ENCODE results near the gene PPP1R3F. TPM values are rescaled to one million over a fixed set of nuclear protein-coding genes. Genes with fewer than 3 reads are reported as not detected.

PPP1R3F gene, protein sequence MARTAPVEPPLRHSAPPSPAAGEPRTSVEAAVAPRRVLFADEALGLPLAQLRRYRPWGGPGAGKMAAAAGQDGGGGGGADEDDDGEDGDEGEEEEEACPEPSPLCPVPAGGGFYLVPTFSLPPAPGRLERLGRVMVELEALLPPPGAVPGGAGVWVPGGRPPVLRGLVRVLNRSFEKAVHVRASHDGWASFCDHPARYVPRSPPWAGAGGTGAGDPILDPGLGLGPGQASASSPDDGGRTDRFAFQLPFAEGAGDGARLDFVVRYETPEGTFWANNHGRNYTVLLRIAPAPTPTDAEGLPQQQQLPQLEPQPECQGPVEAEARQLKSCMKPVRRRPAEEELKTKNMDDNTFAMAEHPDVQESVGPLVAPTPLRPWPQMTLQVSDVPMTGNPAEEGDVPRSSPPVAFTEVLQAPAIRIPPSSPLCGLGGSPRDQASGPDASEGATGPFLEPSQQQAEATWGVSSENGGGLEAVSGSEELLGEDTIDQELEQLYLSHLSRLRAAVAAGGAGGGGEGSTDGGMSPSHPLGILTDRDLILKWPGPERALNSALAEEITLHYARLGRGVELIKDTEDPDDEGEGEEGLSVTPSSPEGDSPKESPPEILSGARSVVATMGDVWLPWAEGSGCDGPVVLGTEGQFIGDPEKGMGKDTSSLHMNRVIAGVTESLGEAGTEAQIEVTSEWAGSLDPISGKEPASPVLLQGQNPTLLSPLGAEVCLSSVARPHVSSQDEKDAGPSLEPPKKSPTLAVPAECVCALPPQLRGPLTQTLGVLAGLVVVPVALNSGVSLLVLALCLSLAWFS
- total RNA-seq, result 6.5 and 6.9 TPM in 2 replicates

GRCh38 chrX:49269767-49270248 lies at the start of gene PPP1R3F:
Gene PPP1R3F, plus strand, starts transcription at chrX:49269793. Its CDS starts 77 bp downstream, at chrX:49269870.
- peaks cover 12% of the 10 kb centered on the region for H3K36me3 Mint-ChIP-seq (ENCODE audit: low read depth)
- peak within 1 kb of the TSS; percentile 91 for H3K4me3 Mint-ChIP-seq
- H3K9me3 Mint-ChIP-seq, result no peaks in the 10 kb centered on the region
- H3K4me1 Mint-ChIP-seq (ENCODE audit: low read depth), result peaks cover 60% of the 10 kb centered on the region
- H3K27me3 Mint-ChIP-seq (ENCODE audit: insufficient read depth), result no peaks in the 10 kb centered on the region
- intact Hi-C loops (cut with micrococcal nuclease), result loop anchor here (1.0 to 10.0 kb wide), 14 partner anchors 35 to 533 kb away; partner anchors contain the start of genes CCDC22, GPKOW, GRIPAP1 and HDAC6
- DNase-seq (ENCODE audit: low spot score), result no peak
- peak within 1 kb of the TSS; percentile 99 for H3K27ac Mint-ChIP-seq

DNA sequence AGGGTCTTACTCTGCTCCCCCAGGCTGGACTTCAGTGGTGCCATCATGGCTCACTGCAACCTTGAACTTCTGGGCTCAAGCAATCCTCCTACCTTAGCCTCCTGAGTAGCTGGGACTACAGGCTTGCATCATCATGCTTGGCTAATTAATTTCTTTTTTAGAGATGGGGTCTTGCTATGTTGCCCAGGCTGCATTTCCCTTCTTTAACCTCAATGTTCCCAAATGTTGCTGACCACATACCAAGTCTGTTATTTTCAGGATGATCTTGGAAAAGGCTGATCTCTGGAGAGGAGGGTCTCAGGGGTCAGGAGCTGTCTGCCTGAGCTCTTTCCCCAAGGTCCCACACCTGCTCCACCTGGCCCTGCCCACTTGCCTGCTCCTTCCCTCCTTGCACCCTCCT lies 49.5 kb upstream of the PPP1R3F start:
- intact Hi-C loops (cut with micrococcal nuclease), result no loop called here
- Mint-ChIP-seq H3K27me3 (ENCODE audit: insufficient read depth) (peaks cover 7% of the 10 kb centered on the region), H3K4me1 (ENCODE audit: low read depth) (no peaks in the 10 kb centered on the region), H3K36me3 (ENCODE audit: low read depth) (no peaks in the 10 kb centered on the region), H3K4me3 (no peak overlapping the region), H3K9me3 (no peaks in the 10 kb centered on the region), H3K27ac (no peak overlapping the region)
- no peak for DNase-seq (ENCODE audit: low spot score)

GRCh38 chrX:49221868-49222267 lies 47.7 kb upstream of the PPP1R3F start:
- H3K4me3 Mint-ChIP-seq, result no peak overlapping the region
- no peak for DNase-seq (ENCODE audit: low spot score)
- intact Hi-C loops (cut with micrococcal nuclease), result no loop called here
- no peaks in the 10 kb centered on the region for H3K4me1 Mint-ChIP-seq (ENCODE audit: low read depth)
- no peaks in the 10 kb centered on the region for H3K36me3 Mint-ChIP-seq (ENCODE audit: low read depth)
- no peak overlapping the region for H3K27ac Mint-ChIP-seq
- no peaks in the 10 kb centered on the region for H3K9me3 Mint-ChIP-seq
- peaks cover 7% of the 10 kb centered on the region for H3K27me3 Mint-ChIP-seq (ENCODE audit: insufficient read depth)

DNA sequence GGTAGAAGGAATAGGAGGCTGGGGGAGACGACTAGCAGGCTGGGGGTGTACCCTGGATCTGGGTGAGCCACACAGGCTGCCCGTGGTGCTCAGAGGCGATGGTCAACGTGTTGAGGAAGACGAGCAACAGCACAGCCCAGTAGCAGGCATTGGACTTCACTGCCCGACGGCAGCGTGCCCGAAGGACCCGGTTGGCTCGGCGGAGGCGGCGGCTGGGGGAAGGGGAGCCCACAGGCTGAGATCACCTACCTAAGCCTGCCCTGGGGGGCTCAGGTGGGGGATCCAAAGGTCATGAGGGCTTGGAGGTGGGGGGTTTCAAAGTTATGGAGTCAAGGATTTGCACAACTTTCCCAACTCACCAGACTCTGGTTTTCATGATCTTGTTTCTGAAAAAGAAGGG lies 43.7 kb upstream of the PPP1R3F start:
- Mint-ChIP-seq H3K9me3 (no peaks in the 10 kb centered on the region), H3K27me3 (ENCODE audit: insufficient read depth) (peaks cover 10% of the 10 kb centered on the region), H3K4me1 (ENCODE audit: low read depth) (peaks cover 5% of the 10 kb centered on the region), H3K27ac (no peak overlapping the region), H3K36me3 (ENCODE audit: low read depth) (no peaks in the 10 kb centered on the region), H3K4me3 (no peak overlapping the region)
- intact Hi-C loops (cut with micrococcal nuclease), result no loop called here
- no peak for DNase-seq (ENCODE audit: low spot score)

- Mint-ChIP-seq H3K36me3 (ENCODE audit: low read depth) (no peaks in the 10 kb centered on the region), H3K4me3 (no peak overlapping the region)
Measured at GRCh38 chrX:49226946-49227345, 42.6 kb upstream of the PPP1R3F start.

DNA sequence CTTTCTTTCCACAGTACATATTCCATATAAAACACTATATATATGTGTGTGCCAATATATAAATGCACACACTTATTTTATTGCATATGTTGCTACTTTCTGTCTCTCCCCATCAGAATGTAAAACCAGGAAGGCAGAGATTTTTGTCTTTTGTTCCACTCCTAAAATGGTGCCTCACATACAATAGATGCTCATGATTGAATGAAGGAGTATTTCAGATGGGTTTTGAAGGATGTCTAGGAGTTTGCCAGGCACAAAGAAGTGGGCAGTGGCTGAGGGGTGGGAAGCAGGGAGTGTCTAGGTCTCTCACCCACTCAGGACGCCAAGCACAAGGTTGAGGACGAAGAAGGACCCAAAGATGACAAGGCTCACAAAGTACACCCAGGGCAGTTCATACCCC lies 41.9 kb upstream of the PPP1R3F start:
- peaks cover 4% of the 10 kb centered on the region for H3K27me3 Mint-ChIP-seq (ENCODE audit: insufficient read depth)
- DNase-seq (ENCODE audit: low spot score), result no peak
- intact Hi-C loops (cut with micrococcal nuclease), result no loop called here
- H3K4me3 Mint-ChIP-seq, result no peak overlapping the region
- H3K36me3 Mint-ChIP-seq (ENCODE audit: low read depth), result no peaks in the 10 kb centered on the region
- H3K4me1 Mint-ChIP-seq (ENCODE audit: low read depth), result peaks cover 8% of the 10 kb centered on the region
- no peaks in the 10 kb centered on the region for H3K9me3 Mint-ChIP-seq
- H3K27ac Mint-ChIP-seq, result no peak overlapping the region

More at GRCh38 chrX:49226946-49227345, 42.6 kb upstream of the PPP1R3F start:
- Mint-ChIP-seq H3K4me1 (ENCODE audit: low read depth) (peaks cover 5% of the 10 kb centered on the region), H3K27ac (no peak overlapping the region), H3K27me3 (ENCODE audit: insufficient read depth) (peaks cover 5% of the 10 kb centered on the region), H3K9me3 (no peaks in the 10 kb centered on the region)
- DNase-seq (ENCODE audit: low spot score), result no peak
- intact Hi-C loops (cut with micrococcal nuclease), result no loop called here

GRCh38 chrX:49228185-49228584 lies 41.4 kb upstream of the PPP1R3F start:
- intact Hi-C loops (cut with micrococcal nuclease), result no loop called here
- Mint-ChIP-seq H3K27ac (no peak overlapping the region), H3K36me3 (ENCODE audit: low read depth) (no peaks in the 10 kb centered on the region), H3K9me3 (no peaks in the 10 kb centered on the region), H3K4me3 (no peak overlapping the region), H3K27me3 (ENCODE audit: insufficient read depth) (peaks cover 4% of the 10 kb centered on the region), H3K4me1 (ENCODE audit: low read depth) (peaks cover 10% of the 10 kb centered on the region)
- DNase-seq (ENCODE audit: low spot score), result no peak

DNA sequence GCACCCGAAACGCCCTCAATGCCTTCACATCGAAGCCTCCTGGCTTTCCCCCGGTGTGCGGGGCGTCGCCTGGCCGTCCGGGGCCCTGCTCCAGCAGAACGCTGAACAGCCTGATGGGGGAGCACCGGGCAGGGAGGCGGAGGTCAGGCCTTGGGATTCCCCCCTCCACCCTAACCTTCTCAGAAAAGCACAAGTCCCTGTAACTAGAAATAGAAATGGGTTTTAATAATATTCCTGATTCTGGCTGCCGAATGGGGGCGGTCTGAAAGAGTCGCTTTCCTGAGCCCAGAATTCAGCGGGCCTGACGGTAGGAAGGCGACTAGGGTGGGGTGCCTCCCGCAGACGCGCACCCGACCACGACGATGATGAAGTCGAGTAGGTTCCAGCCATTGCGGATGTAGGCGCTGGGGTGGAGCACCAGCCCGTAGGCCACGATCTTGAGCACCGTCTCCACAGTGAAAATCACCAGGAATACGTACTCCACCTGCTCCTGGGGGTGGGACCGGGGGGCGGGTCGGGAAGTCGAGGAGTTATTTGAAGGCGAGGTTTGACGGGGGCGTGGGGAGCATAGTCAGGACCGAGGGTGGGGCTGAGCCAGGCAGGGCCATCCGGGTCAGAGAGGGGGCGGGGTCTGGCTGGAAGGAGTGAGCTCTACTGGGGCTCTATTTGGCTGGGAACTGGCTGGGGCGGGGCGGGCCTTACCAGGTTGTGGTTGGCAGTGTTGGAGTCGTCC lies 38.9 kb upstream of the PPP1R3F start:
- peak; percentile 53 for DNase-seq (ENCODE audit: low spot score)
- intact Hi-C loops (cut with micrococcal nuclease), result loop anchor here (1.0 kb wide), 1 partner anchor 30 kb away; the partner anchor contains the start of gene SYP
- Mint-ChIP-seq H3K4me3 (peak overlapping the region; percentile 60), H3K27ac (peak overlapping the region; percentile 79), H3K27me3 (ENCODE audit: insufficient read depth) (peaks cover 4% of the 10 kb centered on the region), H3K36me3 (ENCODE audit: low read depth) (no peaks in the 10 kb centered on the region), H3K9me3 (no peaks in the 10 kb centered on the region), H3K4me1 (ENCODE audit: low read depth) (peaks cover 17% of the 10 kb centered on the region)

DNA sequence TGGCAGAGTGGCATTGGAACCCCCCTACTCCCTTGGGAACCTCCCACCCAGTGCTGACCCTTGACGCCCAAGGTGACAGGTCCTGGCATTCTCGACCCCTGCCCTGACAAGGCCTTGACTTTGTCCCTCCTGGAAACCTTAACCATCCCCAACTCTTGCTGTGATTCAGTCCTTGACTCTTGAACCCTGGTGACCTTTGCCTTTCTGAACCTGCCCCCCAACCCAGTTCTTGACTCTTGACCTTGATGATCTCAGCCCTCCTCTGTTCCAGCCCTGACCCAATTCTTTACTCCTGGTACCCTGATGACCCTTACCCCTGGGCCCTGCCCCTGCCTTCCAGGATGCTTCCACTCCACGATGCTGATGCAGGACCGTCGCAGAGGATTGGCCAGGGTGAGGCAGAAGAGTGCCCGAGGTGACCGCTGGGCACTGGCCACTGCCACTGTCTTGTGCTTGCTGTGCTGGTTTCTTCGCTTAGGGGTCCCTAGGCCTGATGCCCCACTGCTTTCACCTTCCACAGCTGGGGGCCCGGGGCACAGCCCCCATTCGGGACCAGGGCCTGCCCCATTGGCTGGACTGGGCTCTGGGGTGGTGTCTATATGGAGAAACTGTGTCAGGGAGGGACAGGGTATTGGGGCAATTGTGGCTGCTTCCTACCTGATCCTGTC lies 38.1 kb upstream of the PPP1R3F start:
- Mint-ChIP-seq H3K27ac (peak overlapping the region; percentile 6), H3K4me3 (peak overlapping the region; percentile 16), H3K4me1 (ENCODE audit: low read depth) (peaks cover 17% of the 10 kb centered on the region), H3K36me3 (ENCODE audit: low read depth) (no peaks in the 10 kb centered on the region), H3K27me3 (ENCODE audit: insufficient read depth) (peaks cover 4% of the 10 kb centered on the region), H3K9me3 (no peaks in the 10 kb centered on the region)
- no peak for DNase-seq (ENCODE audit: low spot score)
- intact Hi-C loops (cut with micrococcal nuclease), result loop anchor here (1.0 kb wide), 1 partner anchor 31 kb away; the partner anchor contains the start of gene SYP

DNA sequence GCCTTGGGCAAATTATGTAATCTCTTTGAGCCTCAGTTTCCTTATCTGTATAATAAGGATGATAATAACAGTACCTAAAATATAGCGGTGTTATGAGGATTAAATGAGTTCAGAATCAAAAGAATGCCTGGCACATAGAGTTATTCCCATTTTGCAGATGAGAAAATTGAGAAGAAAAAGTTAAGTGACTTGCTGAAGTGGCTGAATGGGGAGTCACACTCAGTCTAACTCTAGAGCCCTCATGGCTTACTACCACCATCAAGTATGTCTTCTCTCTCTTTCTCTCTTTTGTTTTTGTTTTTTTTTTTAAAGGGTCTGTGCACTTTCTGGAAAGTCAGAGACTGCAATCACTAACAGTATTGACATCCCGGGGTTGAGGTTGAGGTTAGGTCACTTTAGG lies 37.1 kb upstream of the PPP1R3F start:
- Mint-ChIP-seq H3K9me3 (no peaks in the 10 kb centered on the region), H3K4me3 (peak overlapping the region; percentile 48)

GRCh38 chrX:49233176-49233575 lies 36.4 kb upstream of the PPP1R3F start, which contains the start of gene CACNA1F:
Gene CACNA1F, minus strand, starts transcription at chrX:49233340. Its CDS starts 31 bp downstream, at chrX:49233309.
- Mint-ChIP-seq H3K27ac (peak within 1 kb of the TSS; percentile 6), H3K27me3 (ENCODE audit: insufficient read depth) (no peaks in the 10 kb centered on the region), H3K9me3 (no peaks in the 10 kb centered on the region), H3K4me3 (peak within 1 kb of the TSS; percentile 48), H3K4me1 (ENCODE audit: low read depth) (peaks cover 23% of the 10 kb centered on the region), H3K36me3 (ENCODE audit: low read depth) (peaks cover 6% of the 10 kb centered on the region)
- intact Hi-C loops (cut with micrococcal nuclease), result no loop called here
- DNase-seq (ENCODE audit: low spot score), result no peak

More for the DNA sequence above, 37.1 kb upstream of the PPP1R3F start:
- Mint-ChIP-seq H3K4me1 (ENCODE audit: low read depth) (peaks cover 26% of the 10 kb centered on the region), H3K27ac (peak overlapping the region; percentile 6), H3K36me3 (ENCODE audit: low read depth) (peaks cover 6% of the 10 kb centered on the region), H3K27me3 (ENCODE audit: insufficient read depth) (peaks cover 1% of the 10 kb centered on the region)
- intact Hi-C loops (cut with micrococcal nuclease), result no loop called here
- no peak for DNase-seq (ENCODE audit: low spot score)
